K562 (cell line): Measurements from ENCODE around the gene CDK4. TPM values are rescaled to one million over a fixed set of nuclear protein-coding genes. Genes with fewer than 3 reads are reported as not detected.
A peak's percentile ranks its signal among the peaks of the same experiment; 100 is the strongest.

Experiments
- CREB1 ChIP-seq, 2 experiments: sonication (generic) in 1 of 2; formaldehyde crosslinking in 1 of 2; IDR thresholded peaks; 2 replicates each; pipeline versions ENCODE4 v1.6.1 to v1.8.0; 2012 to 2022; ENCODE audit warnings: inconsistent platforms in 1 of 2, mild to moderate bottlenecking in 1 of 2, missing genetic modification reagents in 1 of 2, moderate library complexity in 1 of 2
- CREB5 ChIP-seq: fragments of 250-450 bp; sonication (Bioruptor Pico); IDR thresholded peaks from 2 replicates; pipeline ENCODE4 v1.5.0; 2020; ENCODE audit warnings: mild to moderate bottlenecking
- ETS2 ChIP-seq: IDR thresholded peaks from 2 replicates; pipeline ENCODE4 v1.6.1; 2016; ENCODE audit warnings: borderline replicate concordance, missing genetic modification characterization, mild to moderate bottlenecking, moderate library complexity, missing compliant biosample characterization; ENCODE audit not compliant: poor library complexity, severe bottlenecking
- FOXK2 ChIP-seq, 2 experiments: fragments of 450-650 bp; IDR thresholded peaks in 1 of 2; conservative IDR thresholded peaks in 1 of 2; 2 replicates each; pipeline ENCODE4 v1.6.1; 2016; ENCODE audit warnings: low read depth in 2 of 2, mild to moderate bottlenecking in 1 of 2
- HNRNPH1 ChIP-seq: fragments of 200-400 bp; formaldehyde crosslinking; optimal IDR thresholded peaks from 2 replicates; pipeline ENCODE3; 2017; ENCODE audit warnings: low read depth, mild to moderate bottlenecking, low read length, moderate library complexity
- MBD2 ChIP-seq: sonication (generic); IDR thresholded peaks from 2 replicates; pipeline ENCODE4 v1.6.1; 2016; ENCODE audit warnings: low read depth, borderline replicate concordance
- MCM5 ChIP-seq: fragments of 450-650 bp; IDR thresholded peaks from 2 replicates; pipeline ENCODE4 v1.6.1; 2016; ENCODE audit warnings: low read depth
- PHF21A ChIP-seq: fragments of 450-650 bp; IDR thresholded peaks from 2 replicates; pipeline ENCODE4 v1.6.1; 2017; ENCODE audit warnings: low read depth, borderline replicate concordance
- PRMT5 ChIP-seq: sonication (generic); formaldehyde crosslinking; IDR thresholded peaks from 2 replicates; pipeline ENCODE4 v1.5.0; 2020; ENCODE audit warnings: missing genetic modification reagents
- RBM34 ChIP-seq: fragments of 200-400 bp; formaldehyde crosslinking; IDR thresholded peaks from 2 replicates; pipeline ENCODE4 v1.6.1; 2018; ENCODE audit warnings: low read length, borderline replicate concordance; ENCODE audit not compliant: insufficient read depth
- SMAD4 ChIP-seq: fragments of 250-450 bp; sonication (Bioruptor Pico); conservative IDR thresholded peaks from 2 replicates; pipeline ENCODE4 v1.8.0; 2021; ENCODE audit warnings: inconsistent platforms, mild to moderate bottlenecking, moderate library complexity
- UBTF ChIP-seq, 2 experiments: IDR thresholded peaks; 2 replicates each; pipeline ENCODE4 v1.6.1; 2012; ENCODE audit warnings: improper control_type of control experiment in 2 of 2, low read depth in 2 of 2, low read length in 2 of 2, borderline replicate concordance in 1 of 2
- ZNF586 ChIP-seq: fragments of 450-650 bp; formaldehyde crosslinking; conservative IDR thresholded peaks from 2 replicates; pipeline ENCODE4 v1.4.0; 2020; ENCODE audit warnings: mild to moderate bottlenecking, moderate library complexity
- ZNF740 ChIP-seq, 3 experiments: fragments of 200-800 bp in 1 of 3; sonication (Bioruptor generic) in 1 of 3; sonication (generic) in 1 of 3; formaldehyde crosslinking in 1 of 3; IDR thresholded peaks; 2 replicates each; pipeline versions ENCODE4 v1.6.1 to v1.8.0; 2016 to 2022; ENCODE audit warnings: mild to moderate bottlenecking in 2 of 3, missing compliant biosample characterization in 2 of 3, missing genetic modification characterization in 2 of 3, missing genetic modification reagents in 1 of 3
- polyA plus RNA-seq, 8 experiments: library from polyadenylated mRNA; depleted of rRNA in 4 of 8; stranded (reverse) in 5 of 8; unstranded in 3 of 8; fragments of >200 nt; fragmentation: Nextera tagmentation in 2 of 8; fragmentation: Illumina TruSeq in 1 of 8; extraction: Ambion mirVana in 2 of 8; extraction: Trizol in 1 of 8; gene quantifications; 2 replicates each; pipeline versions ENCODE4 v1.2.1 to v1.2.3, GENCODE V29; 2011 to 2014; ENCODE audit warnings: inconsistent platforms in 1 of 8, missing spikeins in 1 of 8
- total RNA-seq, 7 experiments: library from RNA; depleted of rRNA in 6 of 7; stranded (reverse); fragments of >200 nt in 6 of 7; fragmentation: Illumina TruSeq in 2 of 7; extraction: Trizol in 2 of 7; gene quantifications; 2 replicates each; pipeline versions ENCODE4 v1.2.1 to v1.2.3, GENCODE V29; 2011 to 2021; ENCODE audit warnings: low replicate concordance in 1 of 7
- TF ChIP-seq, protein P1 (sequence below), 3 experiments: fragments of 200-800 bp in 1 of 3; fragments of 250-450 bp in 1 of 3; fragments of 450-650 bp in 1 of 3; sonication (Bioruptor Pico) in 1 of 3; sonication (Bioruptor generic) in 1 of 3; formaldehyde crosslinking in 1 of 3; IDR thresholded peaks; 2 replicates each; pipeline versions ENCODE4 v1.6.1 to v1.8.0; 2016 to 2022; ENCODE audit warnings: mild to moderate bottlenecking in 2 of 3, missing genetic modification characterization in 2 of 3, missing compliant biosample characterization in 1 of 3, moderate library complexity in 1 of 3

The CDK4 gene
- total and polyA plus RNA-seq, 9 of the 15 experiments (the other 6 are each of a cell fraction or from before 2014, with no cell fraction given): 37.8 to 436 (median 238) TPM

DNA sequence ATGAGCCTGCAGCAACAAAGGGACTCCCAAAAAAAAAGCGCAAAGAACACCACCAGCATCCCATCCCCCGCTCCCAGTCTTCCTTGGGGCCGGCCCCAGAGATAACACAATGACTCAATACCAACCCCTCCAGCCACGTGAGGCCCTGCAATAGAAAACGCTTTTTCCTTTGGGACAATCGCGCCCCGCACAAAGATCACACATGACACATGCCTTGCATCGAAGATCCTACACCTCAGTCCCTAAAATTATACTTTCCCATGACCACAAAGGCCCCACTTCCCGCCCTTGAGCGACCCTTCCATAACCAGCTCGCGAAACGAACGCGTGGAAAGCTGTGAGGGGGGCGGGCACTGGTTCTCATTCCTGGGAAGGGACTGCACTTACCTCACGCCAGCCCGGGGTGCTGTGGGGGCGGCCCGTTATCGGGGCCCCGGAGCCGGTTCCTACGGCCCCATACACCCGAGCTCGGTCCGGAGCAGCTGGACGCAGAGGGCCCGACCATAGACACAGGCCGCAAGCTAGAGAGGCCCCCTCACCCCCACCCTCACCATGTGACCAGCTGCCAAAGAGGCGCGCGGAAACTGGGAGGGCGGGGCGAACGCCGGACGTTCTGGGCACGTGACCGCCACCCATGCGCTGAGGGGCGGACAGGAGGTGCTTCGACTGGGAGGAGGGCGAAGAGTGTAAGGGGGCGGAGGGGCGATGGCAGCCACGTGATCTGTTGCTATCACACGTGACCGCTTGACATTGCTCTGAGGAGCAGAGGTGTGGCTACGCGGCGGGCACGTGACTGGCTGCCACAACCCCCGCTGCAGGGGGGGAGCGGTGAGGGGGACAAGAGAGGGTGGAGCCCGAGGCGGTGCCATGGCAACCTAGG lies at the start of gene CDK4 (continued):
- TF ChIP-seq FOXK2 (conservative IDR thresholded peaks at IDR 0.05 in 1 of 2, IDR thresholded peaks at IDR 0.05 in 1 of 2; ENCODE audit: low read depth in 2 of 2) (peak; percentile 96 to 98), MCM5 (no peak), CREB1 (IDR thresholded peaks at IDR 0.05) (peak; percentile 74; the same call in 1 of the 2 replicates), CREB1 (CRISPR knock-in tag; IDR thresholded peaks at IDR 0.05) (peak; percentile 87), RBM34 (no peak), ETS2 (no peak), ZNF740 (CRISPR knock-in tag; IDR thresholded peaks at IDR 0.05) (peak; percentile 94), ZNF740 (tag; IDR thresholded peaks at IDR 0.05) (peak in 1 of 2 experiments; percentile 97; a peak in 2 of 4 replicates), UBTF (IDR thresholded peaks at IDR 0.05; ENCODE audit: borderline replicate concordance in 1 of 2, low read depth in 2 of 2, low read length in 2 of 2) (0 out of 4 replicates have a peak, but pooled peaks of 1 of the 2 experiments have one; percentile 47), PHF21A (peak; percentile 87; the same call in 1 of the 2 replicates), PRMT5 (peak; percentile 81), HNRNPH1 (no peak), CREB5 (CRISPR knock-in tag) (peak; percentile 21; the same call in 1 of the 2 replicates), SMAD4 (CRISPR knock-in tag) (peak; percentile 68; the same call in 1 of the 2 replicates), MBD2 (peak; percentile 54; the same call in 1 of the 2 replicates), ZNF586 (peak; percentile 30; the same call in 1 of the 2 replicates)
- TF ChIP-seq, protein P1, sequence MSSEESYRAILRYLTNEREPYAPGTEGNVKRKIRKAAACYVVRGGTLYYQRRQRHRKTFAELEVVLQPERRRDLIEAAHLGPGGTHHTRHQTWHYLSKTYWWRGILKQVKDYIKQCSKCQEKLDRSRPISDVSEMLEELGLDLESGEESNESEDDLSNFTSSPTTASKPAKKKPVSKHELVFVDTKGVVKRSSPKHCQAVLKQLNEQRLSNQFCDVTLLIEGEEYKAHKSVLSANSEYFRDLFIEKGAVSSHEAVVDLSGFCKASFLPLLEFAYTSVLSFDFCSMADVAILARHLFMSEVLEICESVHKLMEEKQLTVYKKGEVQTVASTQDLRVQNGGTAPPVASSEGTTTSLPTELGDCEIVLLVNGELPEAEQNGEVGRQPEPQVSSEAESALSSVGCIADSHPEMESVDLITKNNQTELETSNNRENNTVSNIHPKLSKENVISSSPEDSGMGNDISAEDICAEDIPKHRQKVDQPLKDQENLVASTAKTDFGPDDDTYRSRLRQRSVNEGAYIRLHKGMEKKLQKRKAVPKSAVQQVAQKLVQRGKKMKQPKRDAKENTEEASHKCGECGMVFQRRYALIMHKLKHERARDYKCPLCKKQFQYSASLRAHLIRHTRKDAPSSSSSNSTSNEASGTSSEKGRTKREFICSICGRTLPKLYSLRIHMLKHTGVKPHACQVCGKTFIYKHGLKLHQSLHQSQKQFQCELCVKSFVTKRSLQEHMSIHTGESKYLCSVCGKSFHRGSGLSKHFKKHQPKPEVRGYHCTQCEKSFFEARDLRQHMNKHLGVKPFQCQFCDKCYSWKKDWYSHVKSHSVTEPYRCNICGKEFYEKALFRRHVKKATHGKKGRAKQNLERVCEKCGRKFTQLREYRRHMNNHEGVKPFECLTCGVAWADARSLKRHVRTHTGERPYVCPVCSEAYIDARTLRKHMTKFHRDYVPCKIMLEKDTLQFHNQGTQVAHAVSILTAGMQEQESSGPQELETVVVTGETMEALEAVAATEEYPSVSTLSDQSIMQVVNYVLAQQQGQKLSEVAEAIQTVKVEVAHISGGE (CRISPR knock-in tag; IDR thresholded peaks at IDR 0.05): peak in 1 of 3 experiments; percentile 68; a peak in 2 of 6 replicates
